Measurements from ENCODE around the gene TRIM5.

GRCh38 chr11:5622802-5623201 is 62.1 kb downstream of the TRIM5 start:
- no peak for TF ChIP-seq CTCF (optimal IDR thresholded peaks at IDR 0.05 in 1 of 3, IDR thresholded peaks at IDR 0.05 in 1 of 3, conservative IDR thresholded peaks at IDR 0.05 in 1 of 3; ENCODE audit: extremely low read depth in 1 of 3, insufficient read depth in 2 of 3, low read length in 3 of 3)
- TF ChIP-seq EZH2 (IDR thresholded peaks at IDR 0.05; ENCODE audit: low read length): no peak

All from keratinocyte (primary cell).